GM19455 (cell line): ENCODE measurements around the gene ZMYND8.
"Not testable (repeated sequence)": the region's sequence is repeated elsewhere in the genome, so short reads cannot be mapped to it uniquely, and the experiment has no call there.

Experiments used
- ATAC-seq: cut with Tn5 transposase; IDR thresholded peaks from one replicate; pipeline ENCODE4 v1.9.1; 2021; ENCODE audit not compliant: unreplicated experiment

The ZMYND8 gene

GRCh38 chr20:47252879-47253307 is 103.6 kb downstream of the ZMYND8 start:
- ATAC-seq, result no peak

GRCh38 chr20:47251154-47252020 is 105.1 kb downstream of the ZMYND8 start:
- no peak for ATAC-seq

- ATAC-seq, result no peak
These were observed 106.1 kb downstream of the ZMYND8 start for GRCh38 chr20:47250360-47250759.

GRCh38 chr20:47249913-47250312 is 106.6 kb downstream of the ZMYND8 start:
- no peak for ATAC-seq

- ATAC-seq, result no peak
These were observed 108.0 kb downstream of the ZMYND8 start for GRCh38 chr20:47248448-47248966.

GRCh38 chr20:47247972-47248371 is 108.5 kb downstream of the ZMYND8 start:
- no peak for ATAC-seq

- ATAC-seq, result no peak
These were observed 110.3 kb downstream of the ZMYND8 start for GRCh38 chr20:47246061-47246777.

GRCh38 chr20:47245166-47245565 is 111.3 kb downstream of the ZMYND8 start:
- ATAC-seq, result not testable (repeated sequence)

GRCh38 chr20:47244451-47244850 is 112.0 kb downstream of the ZMYND8 start:
- ATAC-seq, result no peak

- no peak for ATAC-seq
These were observed 112.8 kb downstream of the ZMYND8 start for GRCh38 chr20:47243532-47244305.

- no peak for ATAC-seq
These were observed 113.5 kb downstream of the ZMYND8 start for GRCh38 chr20:47243003-47243402.

GRCh38 chr20:47241345-47241781 is 115.1 kb downstream of the ZMYND8 start:
- ATAC-seq, result no peak

GRCh38 chr20:47240096-47240495 is 116.4 kb downstream of the ZMYND8 start:
- not testable (repeated sequence) for ATAC-seq

- no peak for ATAC-seq
These were observed 116.8 kb downstream of the ZMYND8 start for GRCh38 chr20:47239719-47240067.

GRCh38 chr20:47238780-47239718 is 117.5 kb downstream of the ZMYND8 start:
- no peak for ATAC-seq

GRCh38 chr20:47237715-47238114 is 118.8 kb downstream of the ZMYND8 start:
- ATAC-seq, result no peak

GRCh38 chr20:47236639-47236900 is 119.9 kb downstream of the ZMYND8 start:
- ATAC-seq, result no peak

GRCh38 chr20:47235853-47236638 is 120.5 kb downstream of the ZMYND8 start:
- no peak for ATAC-seq

- no peak for ATAC-seq
These were observed 121.4 kb downstream of the ZMYND8 start for GRCh38 chr20:47235111-47235510.
